Ovary (tissue), 9 donors: ENCODE measurements around the gene EPX. TPM values are rescaled to one million over a fixed set of nuclear protein-coding genes. Genes with fewer than 3 reads are reported as not detected.

Source experiments
- DNase-seq, 5 donors: peaks; one replicate each; pipeline ENCODE4 v3.0.0-alpha.2; 2019 to 2020
- H3K27ac ChIP-seq, 2 donors: fragments of 200-600 bp; one replicate each; pipeline versions ENCODE4 v1.5.1 to v1.8.0; 2019 to 2022
- H3K27me3 ChIP-seq: fragments of 200-600 bp; one replicate; pipeline ENCODE4 v1.8.0; 2022
- H3K36me3 ChIP-seq: fragments of 200-600 bp; sonication (generic); one replicate; pipeline ENCODE4 v1.5.1; 2019
- H3K4me1 ChIP-seq: one replicate; pipeline ENCODE4 v1.8.1; 2013; ENCODE audit warnings: mild to moderate bottlenecking, moderate library complexity; ENCODE audit not compliant: insufficient read depth
- H3K4me3 ChIP-seq: fragments of 200-600 bp; sonication (generic); one replicate; pipeline ENCODE4 v1.5.1; 2017
- H3K9me3 ChIP-seq, 2 donors: fragments of 200-600 bp in 1 of 2; sonication (generic) in 1 of 2; one replicate each; pipeline versions ENCODE4 v1.5.1 to v1.8.1; 2013 to 2019; ENCODE audit warnings: mild to moderate bottlenecking in 1 of 2, moderate library complexity in 1 of 2
- EP300 ChIP-seq: sonication (generic); formaldehyde crosslinking; IDR thresholded peaks from one replicate; pipeline ENCODE4 v1.6.1; 2017; ENCODE audit warnings: antibody characterized with exemption
- POLR2A ChIP-seq: fragments of 450-650 bp; IDR thresholded peaks from one replicate; pipeline ENCODE4 v1.6.1; 2017; ENCODE audit warnings: antibody characterized with exemption, mild to moderate bottlenecking, moderate library complexity
- WGBS, 3 donors: extraction: QIAGEN DNeasy Blood & Tissue Kit in 1 of 3; methylation state at CpG; one replicate each; pipeline versions ENCODE4 v1.1.5 to v1.1.7; 2013 to 2017; 5-methylcytosine and 5-hydroxymethylcytosine counted together
- intact Hi-C, 4 donors: fragments of 100-400 bp; cut with DNase I; formaldehyde crosslinking; loops; one replicate each; pipeline versions ENCODE4 v1.11.0 to v1.15.1; 2022 to 2023
- polyA plus RNA-seq, 2 donors: library from polyadenylated mRNA; stranded (reverse); fragments of 200-250 nt in 1 of 2; fragments of 350-450 nt in 1 of 2; fragmentation: Illumina TruSeq in 1 of 2; extraction: RNeasy Lipid Tissue Mini Kit (QIAGEN cat#74804) in 1 of 2; gene quantifications; one replicate each; pipeline ENCODE4 v1.2.3, GENCODE V29; 2013 to 2014
- total RNA-seq, 7 donors: library from RNA; depleted of rRNA in 2 of 7; stranded (reverse); fragments of >200 nt in 2 of 7; fragmentation: NEBNext Ultra II Directional in 3 of 7; extraction: Animal tissue kit (Norgen Biotek cat#: 25700) in 3 of 7; gene quantifications; one replicate each; pipeline versions ENCODE4 v1.1.0 to v1.2.4, GENCODE V29; 2016 to 2023
- TF ChIP-seq, protein P1 (sequence below), 3 donors: fragments of 450-650 bp in 2 of 3; fragments of 200-600 bp in 1 of 3; IDR thresholded peaks; one replicate each; pipeline versions ENCODE4 v1.5.1 to v1.8.0; 2016 to 2022; ENCODE audit warnings: antibody characterized with exemption in 3 of 3, mild to moderate bottlenecking in 1 of 3
- donor health status: DM: no; HTN: no; CAD: no; lungs with moderate emphysema.
- donor health status: DM: no; HTN: no; CAD: no.
- donor health status: Bipolar disorder and iron deficiency.
- donor health status: DM: yes; HTN: yes; CAD: no.
- donor health status: DM: no; HTN: no; CAD: no.
- donor health status: DM: yes; HTN: yes; CAD: no.

Gene EPX
- total and polyA plus RNA-seq, 9 donors = not detected

GRCh38 chr17:58202859-58203258, 10.3 kb downstream of the EPX start:
- Histone ChIP-seq H3K4me3 (no peak overlapping the region), H3K36me3 (no peaks in the 10 kb centered on the region), H3K27me3 (no peaks in the 10 kb centered on the region), H3K9me3 (no peaks in the 10 kb centered on the region), H3K4me1 (no peaks in the 10 kb centered on the region), H3K27ac (no peak overlapping the region)
- intact Hi-C loops = no loop called here
- DNase-seq = no peak
- 64 to 80% (median 75%) methylated on average over 7 of the region's 7 CpGs for WGBS, 3 donors
- TF ChIP-seq EP300 = no peak
- TF ChIP-seq, protein P1, sequence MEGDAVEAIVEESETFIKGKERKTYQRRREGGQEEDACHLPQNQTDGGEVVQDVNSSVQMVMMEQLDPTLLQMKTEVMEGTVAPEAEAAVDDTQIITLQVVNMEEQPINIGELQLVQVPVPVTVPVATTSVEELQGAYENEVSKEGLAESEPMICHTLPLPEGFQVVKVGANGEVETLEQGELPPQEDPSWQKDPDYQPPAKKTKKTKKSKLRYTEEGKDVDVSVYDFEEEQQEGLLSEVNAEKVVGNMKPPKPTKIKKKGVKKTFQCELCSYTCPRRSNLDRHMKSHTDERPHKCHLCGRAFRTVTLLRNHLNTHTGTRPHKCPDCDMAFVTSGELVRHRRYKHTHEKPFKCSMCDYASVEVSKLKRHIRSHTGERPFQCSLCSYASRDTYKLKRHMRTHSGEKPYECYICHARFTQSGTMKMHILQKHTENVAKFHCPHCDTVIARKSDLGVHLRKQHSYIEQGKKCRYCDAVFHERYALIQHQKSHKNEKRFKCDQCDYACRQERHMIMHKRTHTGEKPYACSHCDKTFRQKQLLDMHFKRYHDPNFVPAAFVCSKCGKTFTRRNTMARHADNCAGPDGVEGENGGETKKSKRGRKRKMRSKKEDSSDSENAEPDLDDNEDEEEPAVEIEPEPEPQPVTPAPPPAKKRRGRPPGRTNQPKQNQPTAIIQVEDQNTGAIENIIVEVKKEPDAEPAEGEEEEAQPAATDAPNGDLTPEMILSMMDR (IDR thresholded peaks at IDR 0.05) = no peak
- TF ChIP-seq POLR2A = no peak

GRCh38 chr17:58204796-58205195, 12.3 kb downstream of the EPX start:
- no peaks in the 10 kb centered on the region for H3K36me3 ChIP-seq
- H3K27ac ChIP-seq = no peak overlapping the region
- intact Hi-C loops = no loop called here
- H3K4me3 ChIP-seq = no peak overlapping the region
- H3K27me3 ChIP-seq = no peaks in the 10 kb centered on the region
- no peaks in the 10 kb centered on the region for H3K9me3 ChIP-seq
- TF ChIP-seq, protein P1 (IDR thresholded peaks at IDR 0.05) = no peak
- TF ChIP-seq POLR2A (no peak), EP300 (no peak)
- DNase-seq = no peak
- H3K4me1 ChIP-seq = no peaks in the 10 kb centered on the region
- 69 to 82% (median 78%) methylated on average over 5 of the region's 5 CpGs for WGBS, 3 donors

DNA sequence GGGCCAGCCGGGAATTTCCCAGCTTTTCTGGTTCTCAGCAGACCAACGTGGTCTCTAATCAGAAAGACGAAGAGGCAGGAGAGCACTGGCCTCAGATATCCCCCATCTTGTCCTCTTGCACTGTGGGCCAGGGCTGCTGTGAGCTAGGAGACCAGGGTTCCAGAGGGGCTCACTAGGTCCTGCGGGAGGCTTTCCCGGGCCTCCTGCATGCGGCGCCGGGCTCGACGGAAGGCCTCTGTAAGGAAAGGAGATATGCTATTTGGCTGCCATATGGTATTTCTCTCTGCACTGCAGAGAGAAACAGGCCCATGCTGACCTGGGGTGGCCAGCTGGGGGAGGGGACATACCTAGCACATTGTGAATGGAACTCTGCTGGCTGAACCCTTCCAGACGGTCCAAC, 13.4 kb downstream of the EPX start:
- intact Hi-C loops = no loop called here
- 83 to 91% (median 85%) methylated on average over 11 of the region's 11 CpGs for WGBS, 3 donors
- H3K4me3 ChIP-seq = no peak overlapping the region
- H3K9me3 ChIP-seq = no peaks in the 10 kb centered on the region
- H3K27me3 ChIP-seq = no peaks in the 10 kb centered on the region
- no peak for DNase-seq
- H3K4me1 ChIP-seq = no peaks in the 10 kb centered on the region
- no peaks in the 10 kb centered on the region for H3K36me3 ChIP-seq
- no peak overlapping the region for H3K27ac ChIP-seq
- TF ChIP-seq EP300 = no peak
- TF ChIP-seq, protein P1 (IDR thresholded peaks at IDR 0.05) = no peak
- no peak for TF ChIP-seq POLR2A

- Histone ChIP-seq H3K36me3 (no peaks in the 10 kb centered on the region), H3K9me3 (no peaks in the 10 kb centered on the region), H3K4me1 (no peaks in the 10 kb centered on the region), H3K27ac (no peak overlapping the region), H3K4me3 (no peak overlapping the region), H3K27me3 (no peaks in the 10 kb centered on the region)
- TF ChIP-seq, protein P1 (IDR thresholded peaks at IDR 0.05) = no peak
- TF ChIP-seq POLR2A (no peak), EP300 (no peak)
- WGBS, 3 donors = 69 to 76% (median 72%) methylated on average over 3 of the region's 3 CpGs
- DNase-seq = no peak
- intact Hi-C loops = no loop called here
These were observed 14.9 kb downstream of the EPX start for GRCh38 chr17:58207451-58207850.

DNA sequence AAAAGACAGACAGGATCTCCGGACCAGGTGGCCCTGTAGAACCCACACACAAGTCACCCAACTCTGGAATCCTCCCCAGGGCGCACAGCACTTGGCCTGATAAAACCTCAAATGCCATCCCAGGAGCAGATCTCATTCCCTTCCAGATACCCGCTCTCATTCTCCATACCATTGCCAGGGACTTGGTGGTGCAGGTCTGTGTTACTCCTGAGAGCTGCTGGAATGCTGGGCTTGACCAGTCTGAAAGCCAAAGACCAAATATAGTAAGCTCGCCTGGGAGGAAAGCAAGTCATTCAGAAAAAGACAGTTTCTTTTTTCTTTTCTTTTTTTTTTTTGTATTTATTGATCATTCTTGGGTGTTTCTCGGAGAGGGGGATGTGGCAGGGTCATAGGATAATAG, 15.8 kb downstream of the EPX start:
- TF ChIP-seq, protein P1 (IDR thresholded peaks at IDR 0.05) = no peak
- TF ChIP-seq EP300 (no peak), POLR2A (no peak)
- H3K4me3 ChIP-seq = no peak overlapping the region
- H3K4me1 ChIP-seq = no peaks in the 10 kb centered on the region
- no peaks in the 10 kb centered on the region for H3K27me3 ChIP-seq
- DNase-seq = no peak
- H3K9me3 ChIP-seq = no peaks in the 10 kb centered on the region
- no peak overlapping the region for H3K27ac ChIP-seq
- no peaks in the 10 kb centered on the region for H3K36me3 ChIP-seq
- 92 to 96% (median 94%) methylated on average over 5 of the region's 5 CpGs for WGBS, 3 donors
- intact Hi-C loops = no loop called here
